SJSA1 (cell line): ENCODE data around the gene ANKZF1. TPM values are rescaled to one million over a fixed set of nuclear protein-coding genes. Genes with fewer than 3 reads are reported as not detected.

Experiments
- DNase-seq, 2 experiments: peaks; one replicate each; pipeline ENCODE4 v3.0.0-alpha.2; 2015 to 2020; ENCODE audit warnings: low spot score in 2 of 2, low read depth in 1 of 2
- H3K27ac ChIP-seq: fragments of 250-450 bp; sonication (Bioruptor Pico); 2 replicates; pipeline ENCODE4 v1.5.1; 2020; ENCODE audit warnings: mild to moderate bottlenecking, moderate library complexity
- H3K27me3 ChIP-seq: fragments of 250-450 bp; sonication (Bioruptor Pico); replicated peaks from 2 replicates; pipeline ENCODE4 v1.5.1; 2020; ENCODE audit warnings: mild to moderate bottlenecking, moderate library complexity
- H3K36me3 ChIP-seq: fragments of 250-450 bp; sonication (Bioruptor Pico); 2 replicates; pipeline ENCODE4 v1.5.1; 2020; ENCODE audit warnings: mild to moderate bottlenecking
- H3K4me1 ChIP-seq: fragments of 250-450 bp; sonication (Bioruptor Pico); replicated peaks from 2 replicates; pipeline ENCODE4 v1.6.1; 2021; ENCODE audit warnings: mild to moderate bottlenecking
- H3K4me3 ChIP-seq: fragments of 250-450 bp; sonication (Bioruptor Pico); 2 replicates; pipeline ENCODE4 v1.5.1; 2020; ENCODE audit warnings: mild to moderate bottlenecking
- H3K9me3 ChIP-seq: fragments of 250-450 bp; sonication (Bioruptor Pico); replicated peaks from 2 replicates; pipeline ENCODE4 v1.5.1; 2020; ENCODE audit warnings: mild to moderate bottlenecking
- total RNA-seq: library from RNA; depleted of rRNA; stranded (reverse); fragments of >200 nt; shearing (Covaris generic); gene quantifications from 2 replicates; pipeline ENCODE4 v1.2.3, GENCODE V29; 2014; rRNA removed

The ANKZF1 gene
- total RNA-seq, 1 experiment from 2014 or later, result 15.2 TPM

- Histone ChIP-seq H3K27ac (no peak overlapping the region), H3K9me3 (no peaks in the 10 kb centered on the region), H3K4me1 (peaks cover 24% of the 10 kb centered on the region), H3K36me3 (peaks cover 53% of the 10 kb centered on the region), H3K27me3 (no peaks in the 10 kb centered on the region), H3K4me3 (no peak overlapping the region)
- no peak for DNase-seq
These were observed 52.8 kb downstream of the ANKZF1 start for GRCh38 chr2:219282375-219282774.

GRCh38 chr2:219282943-219283581, 53.5 kb downstream of the ANKZF1 start:
- H3K4me3 ChIP-seq, result no peak overlapping the region
- no peak for DNase-seq
- H3K9me3 ChIP-seq, result no peaks in the 10 kb centered on the region
- no peak overlapping the region for H3K27ac ChIP-seq
- no peaks in the 10 kb centered on the region for H3K27me3 ChIP-seq
- H3K36me3 ChIP-seq, result peaks cover 53% of the 10 kb centered on the region
- peaks cover 17% of the 10 kb centered on the region for H3K4me1 ChIP-seq

GRCh38 chr2:219284501-219285372, 55.1 kb downstream of the ANKZF1 start:
- Histone ChIP-seq H3K36me3 (peaks cover 50% of the 10 kb centered on the region), H3K9me3 (no peaks in the 10 kb centered on the region), H3K27me3 (no peaks in the 10 kb centered on the region), H3K4me1 (peaks cover 13% of the 10 kb centered on the region), H3K27ac (no peak overlapping the region), H3K4me3 (no peak overlapping the region)
- DNase-seq, result no peak

- DNase-seq, result no peak
- Histone ChIP-seq H3K4me1 (peaks cover 9% of the 10 kb centered on the region), H3K36me3 (peaks cover 48% of the 10 kb centered on the region), H3K9me3 (no peaks in the 10 kb centered on the region), H3K27ac (no peak overlapping the region), H3K4me3 (no peak overlapping the region), H3K27me3 (no peaks in the 10 kb centered on the region)
These were observed 55.7 kb downstream of the ANKZF1 start for GRCh38 chr2:219285373-219285735.

GRCh38 chr2:219285894-219286425, 56.4 kb downstream of the ANKZF1 start:
- Histone ChIP-seq H3K4me3 (no peak overlapping the region), H3K27ac (no peak overlapping the region), H3K9me3 (no peaks in the 10 kb centered on the region), H3K36me3 (peaks cover 42% of the 10 kb centered on the region), H3K4me1 (peaks cover 9% of the 10 kb centered on the region), H3K27me3 (no peaks in the 10 kb centered on the region)
- DNase-seq, result no peak

Other genes starting within 250 kb of the ANKZF1 start
- gene FEV, start 244.6 kb upstream of the ANKZF1 start, total RNA-seq, result not detected in 2 replicates
- not detected in 2 replicates for gene CRYBA2, start 236.4 kb upstream of the ANKZF1 start, total RNA-seq
- gene CFAP65, start 188.3 kb upstream of the ANKZF1 start, total RNA-seq, result not detected in 2 replicates
- 0.05 TPM in 1 of 2 replicates, not detected in the other for gene IHH, start 168.9 kb upstream of the ANKZF1 start, total RNA-seq
- gene NHEJ1, start 69.0 kb upstream of the ANKZF1 start, total RNA-seq, result 13.0 and 15.4 TPM in 2 replicates
- gene SLC23A3, start 59.8 kb upstream of the ANKZF1 start, total RNA-seq, result 0.13 TPM in 1 of 2 replicates, not detected in the other
- gene CNPPD1, start 52.9 kb upstream of the ANKZF1 start, total RNA-seq, result 26.1 and 33.8 TPM in 2 replicates
- 37.6 and 45.8 TPM in 2 replicates for gene RETREG2, start 51.5 kb upstream of the ANKZF1 start, total RNA-seq
- 42.7 and 50.1 TPM in 2 replicates for gene ZFAND2B, start 23.0 kb upstream of the ANKZF1 start, total RNA-seq
- gene ABCB6, start 10.8 kb upstream of the ANKZF1 start, total RNA-seq, result 19.1 and 22.2 TPM in 2 replicates
- 29.8 and 45.8 TPM in 2 replicates for gene ATG9A, start 170 bp upstream of the ANKZF1 start, total RNA-seq
- 0.53 and 3.6 TPM in 2 replicates for gene GLB1L, start 15.6 kb downstream of the ANKZF1 start, total RNA-seq
- 13.2 and 18.6 TPM in 2 replicates for gene STK16, start 15.7 kb downstream of the ANKZF1 start, total RNA-seq
- gene TUBA4B, start 23.4 kb downstream of the ANKZF1 start, total RNA-seq, result not detected in 2 replicates
- 0.45 TPM in 1 of 2 replicates, not detected in the other for gene TUBA4A, start 24.1 kb downstream of the ANKZF1 start, total RNA-seq
- 35.5 and 57.8 TPM in 2 replicates for gene DNAJB2, start 49.6 kb downstream of the ANKZF1 start, total RNA-seq
- 4.2 and 4.9 TPM in 2 replicates for gene PTPRN, start 79.6 kb downstream of the ANKZF1 start, total RNA-seq
- gene RESP18, start 102.9 kb downstream of the ANKZF1 start, total RNA-seq, result not detected in 2 replicates
- gene DNPEP, start 158.1 kb downstream of the ANKZF1 start, total RNA-seq, result 25.5 and 56.1 TPM in 2 replicates
- gene DES, start 188.6 kb downstream of the ANKZF1 start, total RNA-seq, result 0.13 TPM in 1 of 2 replicates, not detected in the other
- 0.44 and 4.2 TPM in 2 replicates for gene SPEG, start 205.0 kb downstream of the ANKZF1 start, total RNA-seq